Measurements from ENCODE around the gene SEMA3B. TPM values are rescaled to one million over a fixed set of nuclear protein-coding genes. Genes with fewer than 3 reads are reported as not detected.

The SEMA3B gene
- total RNA-seq, 1 experiment from 2014 or later: 7.3 TPM

GRCh38 chr3:50320853-50321335 lies 51.9 kb downstream of the SEMA3B start (continued):
- TF ChIP-seq ESRRA (CRISPR knock-in tag; IDR thresholded peaks at IDR 0.05; ENCODE audit: borderline replicate concordance) (no peak), KAT7 (CRISPR knock-in tag; IDR thresholded peaks at IDR 0.05; ENCODE audit: borderline replicate concordance) (peak; percentile 99), STAT6 (CRISPR knock-in tag; conservative IDR thresholded peaks at IDR 0.05; ENCODE audit: low read depth) (no peak), JAZF1 (CRISPR knock-in tag; IDR thresholded peaks at IDR 0.05) (no peak), ZNF121 (CRISPR knock-in tag; IDR thresholded peaks at IDR 0.05) (no peak), ZNF416 (CRISPR knock-in tag; IDR thresholded peaks at IDR 0.05) (no peak), PREB (CRISPR knock-in tag; IDR thresholded peaks at IDR 0.05; ENCODE audit: borderline replicate concordance) (no peak), ZNF425 (CRISPR knock-in tag; conservative IDR thresholded peaks at IDR 0.05) (no peak), ZNF396 (CRISPR knock-in tag; IDR thresholded peaks at IDR 0.05; ENCODE audit: borderline replicate concordance) (no peak), SMAD3 (CRISPR knock-in tag; IDR thresholded peaks at IDR 0.05; ENCODE audit: borderline replicate concordance) (no peak), ZNF671 (CRISPR knock-in tag; IDR thresholded peaks at IDR 0.05) (no peak), MAX (CRISPR knock-in tag; IDR thresholded peaks at IDR 0.05) (peak; percentile 42; the same call in 1 of the 2 replicates), ETV6 (CRISPR knock-in tag; IDR thresholded peaks at IDR 0.05) (no peak; the same call in 1 of the 2 replicates), SP1 (CRISPR knock-in tag; conservative IDR thresholded peaks at IDR 0.05) (no peak)
- TF ChIP-seq, protein P1, sequence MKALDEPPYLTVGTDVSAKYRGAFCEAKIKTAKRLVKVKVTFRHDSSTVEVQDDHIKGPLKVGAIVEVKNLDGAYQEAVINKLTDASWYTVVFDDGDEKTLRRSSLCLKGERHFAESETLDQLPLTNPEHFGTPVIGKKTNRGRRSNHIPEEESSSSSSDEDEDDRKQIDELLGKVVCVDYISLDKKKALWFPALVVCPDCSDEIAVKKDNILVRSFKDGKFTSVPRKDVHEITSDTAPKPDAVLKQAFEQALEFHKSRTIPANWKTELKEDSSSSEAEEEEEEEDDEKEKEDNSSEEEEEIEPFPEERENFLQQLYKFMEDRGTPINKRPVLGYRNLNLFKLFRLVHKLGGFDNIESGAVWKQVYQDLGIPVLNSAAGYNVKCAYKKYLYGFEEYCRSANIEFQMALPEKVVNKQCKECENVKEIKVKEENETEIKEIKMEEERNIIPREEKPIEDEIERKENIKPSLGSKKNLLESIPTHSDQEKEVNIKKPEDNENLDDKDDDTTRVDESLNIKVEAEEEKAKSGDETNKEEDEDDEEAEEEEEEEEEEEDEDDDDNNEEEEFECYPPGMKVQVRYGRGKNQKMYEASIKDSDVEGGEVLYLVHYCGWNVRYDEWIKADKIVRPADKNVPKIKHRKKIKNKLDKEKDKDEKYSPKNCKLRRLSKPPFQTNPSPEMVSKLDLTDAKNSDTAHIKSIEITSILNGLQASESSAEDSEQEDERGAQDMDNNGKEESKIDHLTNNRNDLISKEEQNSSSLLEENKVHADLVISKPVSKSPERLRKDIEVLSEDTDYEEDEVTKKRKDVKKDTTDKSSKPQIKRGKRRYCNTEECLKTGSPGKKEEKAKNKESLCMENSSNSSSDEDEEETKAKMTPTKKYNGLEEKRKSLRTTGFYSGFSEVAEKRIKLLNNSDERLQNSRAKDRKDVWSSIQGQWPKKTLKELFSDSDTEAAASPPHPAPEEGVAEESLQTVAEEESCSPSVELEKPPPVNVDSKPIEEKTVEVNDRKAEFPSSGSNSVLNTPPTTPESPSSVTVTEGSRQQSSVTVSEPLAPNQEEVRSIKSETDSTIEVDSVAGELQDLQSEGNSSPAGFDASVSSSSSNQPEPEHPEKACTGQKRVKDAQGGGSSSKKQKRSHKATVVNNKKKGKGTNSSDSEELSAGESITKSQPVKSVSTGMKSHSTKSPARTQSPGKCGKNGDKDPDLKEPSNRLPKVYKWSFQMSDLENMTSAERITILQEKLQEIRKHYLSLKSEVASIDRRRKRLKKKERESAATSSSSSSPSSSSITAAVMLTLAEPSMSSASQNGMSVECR (CRISPR knock-in tag; IDR thresholded peaks at IDR 0.05; ENCODE audit: borderline replicate concordance): no peak
- TF ChIP-seq, protein P2, sequence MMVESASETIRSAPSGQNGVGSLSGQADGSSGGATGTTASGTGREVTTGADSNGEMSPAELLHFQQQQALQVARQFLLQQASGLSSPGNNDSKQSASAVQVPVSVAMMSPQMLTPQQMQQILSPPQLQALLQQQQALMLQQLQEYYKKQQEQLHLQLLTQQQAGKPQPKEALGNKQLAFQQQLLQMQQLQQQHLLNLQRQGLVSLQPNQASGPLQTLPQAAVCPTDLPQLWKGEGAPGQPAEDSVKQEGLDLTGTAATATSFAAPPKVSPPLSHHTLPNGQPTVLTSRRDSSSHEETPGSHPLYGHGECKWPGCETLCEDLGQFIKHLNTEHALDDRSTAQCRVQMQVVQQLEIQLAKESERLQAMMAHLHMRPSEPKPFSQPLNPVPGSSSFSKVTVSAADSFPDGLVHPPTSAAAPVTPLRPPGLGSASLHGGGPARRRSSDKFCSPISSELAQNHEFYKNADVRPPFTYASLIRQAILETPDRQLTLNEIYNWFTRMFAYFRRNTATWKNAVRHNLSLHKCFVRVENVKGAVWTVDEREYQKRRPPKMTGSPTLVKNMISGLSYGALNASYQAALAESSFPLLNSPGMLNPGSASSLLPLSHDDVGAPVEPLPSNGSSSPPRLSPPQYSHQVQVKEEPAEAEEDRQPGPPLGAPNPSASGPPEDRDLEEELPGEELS (CRISPR knock-in tag; IDR thresholded peaks at IDR 0.05): no peak
- TF ChIP-seq, protein P3, sequence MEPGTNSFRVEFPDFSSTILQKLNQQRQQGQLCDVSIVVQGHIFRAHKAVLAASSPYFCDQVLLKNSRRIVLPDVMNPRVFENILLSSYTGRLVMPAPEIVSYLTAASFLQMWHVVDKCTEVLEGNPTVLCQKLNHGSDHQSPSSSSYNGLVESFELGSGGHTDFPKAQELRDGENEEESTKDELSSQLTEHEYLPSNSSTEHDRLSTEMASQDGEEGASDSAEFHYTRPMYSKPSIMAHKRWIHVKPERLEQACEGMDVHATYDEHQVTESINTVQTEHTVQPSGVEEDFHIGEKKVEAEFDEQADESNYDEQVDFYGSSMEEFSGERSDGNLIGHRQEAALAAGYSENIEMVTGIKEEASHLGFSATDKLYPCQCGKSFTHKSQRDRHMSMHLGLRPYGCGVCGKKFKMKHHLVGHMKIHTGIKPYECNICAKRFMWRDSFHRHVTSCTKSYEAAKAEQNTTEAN (CRISPR knock-in tag; IDR thresholded peaks at IDR 0.05): peak; percentile 38; the same call in 1 of the 2 replicates
- TF ChIP-seq, protein P4, sequence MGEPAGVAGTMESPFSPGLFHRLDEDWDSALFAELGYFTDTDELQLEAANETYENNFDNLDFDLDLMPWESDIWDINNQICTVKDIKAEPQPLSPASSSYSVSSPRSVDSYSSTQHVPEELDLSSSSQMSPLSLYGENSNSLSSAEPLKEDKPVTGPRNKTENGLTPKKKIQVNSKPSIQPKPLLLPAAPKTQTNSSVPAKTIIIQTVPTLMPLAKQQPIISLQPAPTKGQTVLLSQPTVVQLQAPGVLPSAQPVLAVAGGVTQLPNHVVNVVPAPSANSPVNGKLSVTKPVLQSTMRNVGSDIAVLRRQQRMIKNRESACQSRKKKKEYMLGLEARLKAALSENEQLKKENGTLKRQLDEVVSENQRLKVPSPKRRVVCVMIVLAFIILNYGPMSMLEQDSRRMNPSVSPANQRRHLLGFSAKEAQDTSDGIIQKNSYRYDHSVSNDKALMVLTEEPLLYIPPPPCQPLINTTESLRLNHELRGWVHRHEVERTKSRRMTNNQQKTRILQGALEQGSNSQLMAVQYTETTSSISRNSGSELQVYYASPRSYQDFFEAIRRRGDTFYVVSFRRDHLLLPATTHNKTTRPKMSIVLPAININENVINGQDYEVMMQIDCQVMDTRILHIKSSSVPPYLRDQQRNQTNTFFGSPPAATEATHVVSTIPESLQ (CRISPR knock-in tag; IDR thresholded peaks at IDR 0.05): no peak
- TF ChIP-seq, protein P5, sequence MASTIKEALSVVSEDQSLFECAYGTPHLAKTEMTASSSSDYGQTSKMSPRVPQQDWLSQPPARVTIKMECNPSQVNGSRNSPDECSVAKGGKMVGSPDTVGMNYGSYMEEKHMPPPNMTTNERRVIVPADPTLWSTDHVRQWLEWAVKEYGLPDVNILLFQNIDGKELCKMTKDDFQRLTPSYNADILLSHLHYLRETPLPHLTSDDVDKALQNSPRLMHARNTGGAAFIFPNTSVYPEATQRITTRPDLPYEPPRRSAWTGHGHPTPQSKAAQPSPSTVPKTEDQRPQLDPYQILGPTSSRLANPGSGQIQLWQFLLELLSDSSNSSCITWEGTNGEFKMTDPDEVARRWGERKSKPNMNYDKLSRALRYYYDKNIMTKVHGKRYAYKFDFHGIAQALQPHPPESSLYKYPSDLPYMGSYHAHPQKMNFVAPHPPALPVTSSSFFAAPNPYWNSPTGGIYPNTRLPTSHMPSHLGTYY (CRISPR knock-in tag; IDR thresholded peaks at IDR 0.05): no peak
- TF ChIP-seq, protein P6, sequence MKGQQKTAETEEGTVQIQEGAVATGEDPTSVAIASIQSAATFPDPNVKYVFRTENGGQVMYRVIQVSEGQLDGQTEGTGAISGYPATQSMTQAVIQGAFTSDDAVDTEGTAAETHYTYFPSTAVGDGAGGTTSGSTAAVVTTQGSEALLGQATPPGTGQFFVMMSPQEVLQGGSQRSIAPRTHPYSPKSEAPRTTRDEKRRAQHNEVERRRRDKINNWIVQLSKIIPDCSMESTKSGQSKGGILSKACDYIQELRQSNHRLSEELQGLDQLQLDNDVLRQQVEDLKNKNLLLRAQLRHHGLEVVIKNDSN (CRISPR knock-in tag; IDR thresholded peaks at IDR 0.05): peak; percentile 58; the same call in 1 of the 2 replicates
